Ramos (cell line): Measurements from ENCODE around the gene TMEM229A.
"Not testable (repeated sequence)": the region's sequence is repeated elsewhere in the genome, so short reads cannot be mapped to it uniquely, and the experiment has no call there.

Experiments used
- in situ Hi-C: fragments of 300-500 bp; cut with MboI; formaldehyde crosslinking; loops from one replicate; pipeline ENCODE4 v1.14.3; 2022; ENCODE audit warnings: low sequenced_read_pairs; ENCODE audit not compliant: unreplicated experiment

TMEM229A gene

GRCh38 chr7:124032369-124033094 lies at the start of gene TMEM229A:
TMEM229A (minus strand) TSS chr7:124033067; CDS start chr7:124033003, 64 bp downstream.
- in situ Hi-C loops = no loop called here

- in situ Hi-C loops = not testable (repeated sequence)
Measured at GRCh38 chr7:124082234-124082633, 49.4 kb upstream of the TMEM229A start.

GRCh38 chr7:124077546-124077945 lies 44.7 kb upstream of the TMEM229A start:
- in situ Hi-C loops = no loop called here

- in situ Hi-C loops = no loop called here
Measured at GRCh38 chr7:124076841-124077240, 44.0 kb upstream of the TMEM229A start.

- in situ Hi-C loops = no loop called here
Measured at GRCh38 chr7:124074007-124074406, 41.1 kb upstream of the TMEM229A start.

GRCh38 chr7:124073310-124073645 lies 40.4 kb upstream of the TMEM229A start:
- in situ Hi-C loops = no loop called here

GRCh38 chr7:124072603-124073309 lies 39.9 kb upstream of the TMEM229A start:
- in situ Hi-C loops = no loop called here

GRCh38 chr7:124071843-124072242 lies 39.0 kb upstream of the TMEM229A start:
- in situ Hi-C loops = no loop called here

- in situ Hi-C loops = no loop called here
Measured at GRCh38 chr7:124062171-124062570, 29.3 kb upstream of the TMEM229A start.

- in situ Hi-C loops = no loop called here
Measured at GRCh38 chr7:124060528-124060927, 27.7 kb upstream of the TMEM229A start.

- in situ Hi-C loops = no loop called here
Measured at GRCh38 chr7:124059375-124059774, 26.5 kb upstream of the TMEM229A start.

GRCh38 chr7:124058515-124058914 lies 25.6 kb upstream of the TMEM229A start:
- in situ Hi-C loops = no loop called here

- in situ Hi-C loops = no loop called here
Measured at GRCh38 chr7:124057872-124058271, 25.0 kb upstream of the TMEM229A start.

- in situ Hi-C loops = no loop called here
Measured at GRCh38 chr7:124056234-124056633, 23.4 kb upstream of the TMEM229A start.

- in situ Hi-C loops = no loop called here
Measured at GRCh38 chr7:124051681-124052377, 19.0 kb upstream of the TMEM229A start.

- in situ Hi-C loops = no loop called here
Measured at GRCh38 chr7:124042826-124043225, 10.0 kb upstream of the TMEM229A start.

GRCh38 chr7:124041439-124041838 lies 8.6 kb upstream of the TMEM229A start:
- in situ Hi-C loops = no loop called here

- in situ Hi-C loops = not testable (repeated sequence)
Measured at GRCh38 chr7:124037902-124038301, 5.0 kb upstream of the TMEM229A start.

- in situ Hi-C loops = no loop called here
Measured at GRCh38 chr7:124035706-124036105, 2.8 kb upstream of the TMEM229A start.

GRCh38 chr7:124034754-124035100 lies 1.9 kb upstream of the TMEM229A start:
- in situ Hi-C loops = no loop called here
